Type B pancreatic cell (in vitro differentiated cells): ENCODE data around the gene CD63. TPM values are rescaled to one million over a fixed set of nuclear protein-coding genes. Genes with fewer than 3 reads are reported as not detected.
A peak's percentile ranks its signal among the peaks of the same experiment; 100 is the strongest.

Source experiments
- DNase-seq: peaks from one replicate; pipeline ENCODE4 v3.0.0; 2021; ENCODE audit warnings: mixed read lengths; ENCODE audit not compliant: unreplicated experiment; ENCODE audit errors: extremely low spot score
- H3K27ac Mint-ChIP-seq: 2 replicates; pipeline ENCODE4 v1.8.0; 2021; ENCODE audit warnings: mild to moderate bottlenecking, mixed read lengths
- H3K27me3 Mint-ChIP-seq: 2 replicates; pipeline ENCODE4 v1.8.0; 2021; ENCODE audit warnings: mixed read lengths
- H3K36me3 Mint-ChIP-seq: 2 replicates; pipeline ENCODE4 v1.8.0; 2021; ENCODE audit warnings: mixed read lengths
- H3K4me1 Mint-ChIP-seq: one replicate; pipeline ENCODE4 v1.8.0; 2021; ENCODE audit warnings: mixed read lengths; ENCODE audit not compliant: unreplicated experiment
- H3K4me3 Mint-ChIP-seq: 2 replicates; pipeline ENCODE4 v1.8.0; 2021; ENCODE audit warnings: mild to moderate bottlenecking, mixed read lengths
- H3K9me3 Mint-ChIP-seq: 2 replicates; pipeline ENCODE4 v1.8.0; 2021; ENCODE audit warnings: mixed read lengths
- CTCF ChIP-seq: fragments of 200-600 bp; sonication (generic); conservative IDR thresholded peaks from 2 replicates; pipeline ENCODE4 v1.5.0; 2021; ENCODE audit warnings: antibody characterized with exemption, mild to moderate bottlenecking
- total RNA-seq: library from RNA; stranded (reverse); gene quantifications from 2 replicates; pipeline ENCODE4 v1.2.1, GENCODE V29; 2021; ENCODE audit warnings: low replicate concordance

Gene CD63
- total RNA-seq, 1 donor from 2014 or later = 525 TPM

- H3K27ac Mint-ChIP-seq = peak within 1 kb of the TSS; percentile 86
- H3K36me3 Mint-ChIP-seq = peaks cover 6% of the 10 kb centered on the region
- H3K9me3 Mint-ChIP-seq = no peaks in the 10 kb centered on the region
- H3K4me3 Mint-ChIP-seq = peak within 1 kb of the TSS; percentile 89
- H3K27me3 Mint-ChIP-seq = no peaks in the 10 kb centered on the region
- no peak for TF ChIP-seq CTCF
- peak; percentile 83 for DNase-seq
- H3K4me1 Mint-ChIP-seq = peaks cover 38% of the 10 kb centered on the region
Measured at GRCh38 chr12:55742719-55743405, 14.1 kb upstream of the CD63 start, which contains the start of gene GDF11. Gene GDF11 (plus strand): TSS chr12:55743122. CDS start chr12:55743317, 195 bp downstream.

- H3K27ac Mint-ChIP-seq = peak overlapping the region; percentile 86
- H3K4me3 Mint-ChIP-seq = peak overlapping the region; percentile 87
- peaks cover 38% of the 10 kb centered on the region for H3K4me1 Mint-ChIP-seq
- H3K27me3 Mint-ChIP-seq = no peaks in the 10 kb centered on the region
- H3K9me3 Mint-ChIP-seq = no peaks in the 10 kb centered on the region
- no peak for DNase-seq
- H3K36me3 Mint-ChIP-seq = no peaks in the 10 kb centered on the region
- no peak for TF ChIP-seq CTCF
Measured at GRCh38 chr12:55741931-55742680, 13.3 kb upstream of the CD63 start.

- no peak overlapping the region for H3K27ac Mint-ChIP-seq
Measured at GRCh38 chr12:55739025-55739378, 10.2 kb upstream of the CD63 start.

GRCh38 chr12:55738123-55739024 lies 9.6 kb upstream of the CD63 start:
- no peaks in the 10 kb centered on the region for H3K36me3 Mint-ChIP-seq
- H3K4me3 Mint-ChIP-seq = peak overlapping the region; percentile 89
- H3K4me1 Mint-ChIP-seq = peaks cover 32% of the 10 kb centered on the region
- H3K27ac Mint-ChIP-seq = peak overlapping the region; percentile 83
- no peaks in the 10 kb centered on the region for H3K27me3 Mint-ChIP-seq
- DNase-seq = no peak
- H3K9me3 Mint-ChIP-seq = no peaks in the 10 kb centered on the region
- peak; percentile 99 for TF ChIP-seq CTCF

More at GRCh38 chr12:55739025-55739378, 10.2 kb upstream of the CD63 start:
- Mint-ChIP-seq H3K36me3 (no peaks in the 10 kb centered on the region), H3K4me1 (peaks cover 32% of the 10 kb centered on the region), H3K9me3 (no peaks in the 10 kb centered on the region), H3K27me3 (no peaks in the 10 kb centered on the region), H3K4me3 (peak overlapping the region; percentile 89)
- DNase-seq = no peak
- no peak for TF ChIP-seq CTCF

- peak overlapping the region; percentile 83 for H3K27ac Mint-ChIP-seq
Measured at GRCh38 chr12:55737581-55738122, 8.8 kb upstream of the CD63 start.

More at GRCh38 chr12:55737581-55738122, 8.8 kb upstream of the CD63 start:
- peaks cover 32% of the 10 kb centered on the region for H3K4me1 Mint-ChIP-seq
- no peak for TF ChIP-seq CTCF
- no peaks in the 10 kb centered on the region for H3K27me3 Mint-ChIP-seq
- DNase-seq = no peak
- peak overlapping the region; percentile 89 for H3K4me3 Mint-ChIP-seq
- no peaks in the 10 kb centered on the region for H3K9me3 Mint-ChIP-seq
- no peaks in the 10 kb centered on the region for H3K36me3 Mint-ChIP-seq
